COLO829 (cell line): ENCODE results near the gene UBE3B.

Experiments used
- DNase-seq: peaks from one replicate; pipeline ENCODE4 v3.0.0; 2012; ENCODE audit warnings: low spot score

UBE3B gene

DNA sequence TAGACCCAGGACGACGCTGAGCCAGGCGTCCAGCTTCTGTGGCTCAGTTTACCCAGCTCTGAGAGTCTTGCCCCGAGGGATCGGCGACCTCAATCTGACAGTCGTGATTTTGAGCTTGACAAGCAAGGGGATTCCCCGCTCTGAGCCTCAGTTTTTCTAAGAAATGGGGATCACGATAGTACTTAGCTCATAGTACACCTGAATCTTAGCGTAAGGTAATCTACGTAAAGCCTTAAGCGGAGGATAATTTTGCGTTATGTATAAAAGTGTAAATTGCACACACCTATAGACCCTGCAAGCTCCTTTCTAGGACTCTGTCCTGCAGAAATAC is 96.4 kb downstream of the UBE3B start:
- DNase-seq = no peak

DNA sequence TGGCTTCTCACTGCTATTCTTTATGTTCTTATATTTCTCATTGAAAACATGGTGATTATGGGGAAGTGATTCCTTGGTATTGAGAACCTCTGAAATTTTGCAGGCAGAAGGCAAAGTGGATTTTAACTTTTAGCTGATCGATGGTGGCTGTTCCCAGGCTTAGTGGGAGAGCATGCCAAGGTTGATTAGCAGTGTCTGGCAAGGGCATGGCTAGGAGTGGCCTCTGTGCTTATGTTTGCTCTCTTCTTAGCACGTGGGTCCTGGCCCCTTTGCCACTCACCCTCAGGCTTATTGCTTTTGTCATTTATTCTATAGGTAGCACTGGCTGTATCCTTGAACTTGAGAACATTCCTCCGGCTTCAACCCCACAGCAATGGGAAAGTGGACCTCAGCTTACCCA is 98.2 kb downstream of the UBE3B start:
- no peak for DNase-seq

GRCh38 chr12:109577311-109577710 is 99.9 kb downstream of the UBE3B start:
- DNase-seq = no peak

DNA sequence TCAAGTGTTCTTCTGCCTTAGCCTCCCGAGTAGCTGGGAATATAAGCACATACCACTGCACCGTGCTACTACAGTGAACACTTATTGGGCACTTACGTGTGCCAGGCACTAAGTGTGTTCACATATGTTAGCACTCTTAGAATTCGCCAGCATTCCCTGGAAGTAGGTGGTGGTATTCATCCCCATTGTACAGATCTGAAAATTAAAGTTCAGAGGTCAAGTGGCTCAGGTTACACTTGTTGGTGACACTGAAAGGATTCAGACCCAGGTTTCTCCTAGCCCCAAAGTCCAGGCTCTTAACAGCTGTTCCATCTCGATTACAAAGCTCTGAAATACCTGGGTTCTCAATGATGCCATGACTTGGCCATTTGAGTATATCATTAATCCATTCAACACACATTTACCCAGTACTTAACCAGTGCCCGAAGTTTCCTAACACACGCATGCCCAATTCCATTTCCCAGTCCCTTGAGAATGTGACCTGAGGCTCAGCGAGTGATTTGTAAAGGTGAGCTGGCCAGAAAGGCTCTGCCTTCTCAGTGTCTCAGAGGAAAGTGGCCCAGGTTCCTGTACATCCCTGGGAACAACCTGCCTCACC is 101.0 kb downstream of the UBE3B start:
- DNase-seq = no peak

GRCh38 chr12:109579639-109580038 is 102.2 kb downstream of the UBE3B start:
- no peak for DNase-seq

DNA sequence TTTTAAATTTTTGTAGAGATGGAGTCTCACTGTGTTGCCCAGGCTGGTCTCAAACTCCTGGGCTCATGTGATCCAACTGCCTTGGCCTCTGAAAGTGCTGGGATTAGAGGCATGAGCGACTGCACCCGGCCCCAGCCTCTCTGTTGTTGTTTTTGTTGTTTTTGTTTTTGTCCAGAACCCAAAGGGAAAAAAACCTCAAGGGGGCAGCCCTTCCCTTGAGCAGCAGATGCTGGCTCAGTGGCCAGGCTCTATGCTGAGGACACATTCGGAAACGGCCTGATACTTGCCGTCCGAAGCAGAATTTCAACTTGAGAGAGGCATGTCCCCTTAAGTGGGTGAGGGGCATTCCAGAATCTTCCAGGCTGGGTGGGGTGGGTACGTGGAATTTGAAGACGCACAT is 102.8 kb downstream of the UBE3B start:
- no peak for DNase-seq

DNA sequence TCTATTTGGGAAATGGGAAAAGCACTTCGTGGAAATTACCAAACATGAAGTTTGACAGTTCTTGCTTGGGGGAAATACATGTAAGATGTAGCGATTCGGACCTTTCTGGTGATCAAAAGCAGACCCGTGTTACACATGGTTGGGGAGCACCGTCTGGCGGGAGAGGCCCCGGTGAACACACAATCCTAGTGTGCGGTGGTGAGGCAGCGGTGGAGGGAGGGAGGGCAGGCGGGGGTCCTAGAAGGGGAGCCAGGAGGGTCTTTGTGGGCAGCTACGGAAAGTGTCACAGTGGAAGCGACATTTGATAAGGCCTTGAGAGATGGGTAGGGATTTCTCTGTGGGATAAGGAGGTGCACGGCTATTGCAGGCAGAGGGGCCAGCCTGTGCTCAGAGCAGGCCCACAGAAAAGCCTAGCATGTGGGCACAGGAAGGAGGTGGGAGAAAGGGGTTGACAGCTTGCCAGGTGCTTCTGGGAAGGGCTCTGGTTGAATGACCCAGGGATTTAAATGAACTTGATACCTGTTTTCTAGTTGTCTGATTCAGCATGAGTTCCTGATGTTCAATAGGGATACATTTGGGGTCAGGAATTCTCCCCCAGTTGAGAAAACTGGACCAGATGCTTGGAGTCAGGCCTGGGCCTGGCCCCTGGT is 103.4 kb downstream of the UBE3B start:
- no peak for DNase-seq

DNA sequence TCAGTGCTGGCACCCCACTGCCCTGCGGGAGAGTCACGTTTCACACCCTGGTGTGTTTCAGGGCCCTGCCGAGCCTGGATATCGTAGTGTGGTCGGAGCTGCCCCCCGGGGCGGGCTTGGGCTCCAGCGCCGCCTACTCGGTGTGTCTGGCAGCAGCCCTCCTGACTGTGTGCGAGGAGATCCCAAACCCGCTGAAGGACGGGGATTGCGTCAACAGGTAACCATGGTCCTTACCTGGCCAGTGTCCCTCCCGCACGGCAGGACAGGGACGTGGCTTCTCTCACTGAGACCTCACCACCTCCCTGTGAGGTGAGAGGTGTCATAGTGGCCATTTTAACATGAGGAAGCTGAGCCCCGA is 103.9 kb downstream of the UBE3B start:
- DNase-seq = no peak

GRCh38 chr12:109581856-109582255 is 104.4 kb downstream of the UBE3B start:
- DNase-seq = peak; percentile 76

DNA sequence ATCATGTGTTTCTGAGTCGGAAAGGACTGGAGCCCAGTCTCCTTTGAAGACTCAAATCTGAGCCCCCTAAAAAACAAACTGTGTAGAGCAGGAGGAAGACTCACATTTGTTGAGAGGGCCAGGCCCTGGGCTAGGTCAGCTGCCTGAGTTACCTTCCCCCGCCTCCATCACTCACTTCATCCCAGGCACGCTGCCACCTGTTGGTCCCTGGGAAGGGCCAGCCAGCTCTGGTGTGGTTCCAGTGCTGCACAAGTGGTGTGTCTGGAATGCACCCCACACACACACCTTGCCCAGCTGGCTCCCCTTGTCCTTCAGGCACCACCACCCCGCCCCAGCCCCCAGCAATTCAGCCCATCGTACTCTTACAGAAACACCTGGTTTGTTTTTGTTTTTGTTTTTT is 105.2 kb downstream of the UBE3B start:
- no peak for DNase-seq

DNA sequence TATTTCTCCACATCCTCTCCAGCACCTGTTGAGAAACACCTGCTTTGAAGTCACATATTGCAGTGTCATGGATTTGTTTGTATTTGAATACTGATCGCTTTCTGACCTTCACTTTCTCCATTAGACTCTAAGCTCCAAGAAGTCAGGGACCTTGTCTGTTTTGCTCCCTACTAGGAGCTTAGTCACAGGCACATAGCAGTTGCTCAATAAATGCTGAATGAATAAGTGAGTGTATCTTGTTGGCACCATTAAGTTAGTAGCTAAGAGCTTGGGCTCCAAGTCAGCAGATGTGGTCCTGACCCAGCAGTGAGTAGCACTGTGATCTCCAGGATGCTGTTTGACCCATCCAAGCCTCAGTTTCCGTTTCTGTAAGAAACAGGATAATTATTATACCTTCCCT is 106.3 kb downstream of the UBE3B start:
- no peak for DNase-seq
